Spleen (tissue), 11 donors: ENCODE data around the gene CXCR4. TPM values are rescaled to one million over a fixed set of nuclear protein-coding genes. Genes with fewer than 3 reads are reported as not detected.
A peak's percentile ranks its signal among the peaks of the same experiment; 100 is the strongest.

ENCODE experiments used
- DNase-seq: peaks from one replicate; pipeline ENCODE4 v3.0.0-alpha.2; 2020
- H3K27ac ChIP-seq, 8 donors: fragments of 200-600 bp; sonication (generic) in 7 of 8; 1 replicate in 4 of 8; 2 replicates in 4 of 8; pipeline versions ENCODE4 v1.5.0 to v1.8.0; 2016 to 2021; ENCODE audit warnings: inconsistent platforms in 4 of 8, mild to moderate bottlenecking in 4 of 8, moderate library complexity in 1 of 8
- H3K27me3 ChIP-seq, 7 donors: fragments of 200-600 bp; sonication (generic) in 6 of 7; replicated peaks in 1 of 7; 1 replicate in 4 of 7; 2 replicates in 3 of 7; pipeline versions ENCODE4 v1.5.0 to v1.8.0; 2016 to 2021; ENCODE audit warnings: inconsistent platforms in 3 of 7, mild to moderate bottlenecking in 1 of 7
- H3K36me3 ChIP-seq, 6 donors: fragments of 200-600 bp; sonication (generic) in 5 of 6; 1 replicate in 4 of 6; 2 replicates in 2 of 6; pipeline versions ENCODE4 v1.5.0 to v1.8.0; 2016 to 2021; ENCODE audit warnings: inconsistent platforms in 2 of 6
- H3K4me1 ChIP-seq, 6 donors: fragments of 200-600 bp; sonication (generic) in 5 of 6; 1 replicate in 3 of 6; 2 replicates in 3 of 6; pipeline versions ENCODE4 v1.5.0 to v1.8.0; 2016 to 2021; ENCODE audit warnings: inconsistent platforms in 3 of 6
- H3K4me3 ChIP-seq, 8 donors: fragments of 200-600 bp; sonication (generic) in 7 of 8; 1 replicate in 4 of 8; 2 replicates in 4 of 8; pipeline versions ENCODE4 v1.5.0 to v1.8.0; 2016 to 2021; ENCODE audit warnings: inconsistent platforms in 4 of 8, mild to moderate bottlenecking in 4 of 8, moderate library complexity in 2 of 8
- H3K9me3 ChIP-seq, 8 donors: fragments of 200-600 bp; sonication (generic) in 7 of 8; 1 replicate in 4 of 8; 2 replicates in 4 of 8; pipeline versions ENCODE4 v1.5.0 to v1.8.0; 2016 to 2021; ENCODE audit warnings: inconsistent platforms in 4 of 8
- POLR2A ChIP-seq, 3 donors: fragments of 450-650 bp; IDR thresholded peaks; one replicate each; pipeline ENCODE4 v1.5.1; 2017; ENCODE audit warnings: antibody characterized with exemption in 3 of 3, mild to moderate bottlenecking in 1 of 3
- POLR2AphosphoS5 ChIP-seq, 3 donors: sonication (generic); formaldehyde crosslinking; IDR thresholded peaks; one replicate each; pipeline ENCODE4 v1.5.1; 2017; ENCODE audit warnings: antibody characterized with exemption in 3 of 3
- WGBS, 5 donors: extraction: QIAGEN DNeasy Blood & Tissue Kit in 3 of 5; methylation state at CpG; one replicate each; pipeline versions ENCODE4 v1.1.5 to v1.1.7; 2013 to 2018; 5-methylcytosine and 5-hydroxymethylcytosine counted together
- intact Hi-C: fragments of 100-400 bp; cut with DNase I; formaldehyde crosslinking; loops from one replicate; pipeline ENCODE4 v1.15.0; 2023; ENCODE audit warnings: low total_unique reads
- polyA plus RNA-seq, 3 donors: library from polyadenylated mRNA; stranded (reverse); fragments of 200-250 nt; gene quantifications; one replicate each; pipeline ENCODE4 v1.2.1, GENCODE V29; 2013
- total RNA-seq, 7 donors: library from RNA; depleted of rRNA in 3 of 7; stranded (reverse); fragments of >200 nt in 3 of 7; fragmentation: NEBNext Ultra II Directional in 4 of 7; extraction: Animal tissue kit (Norgen Biotek cat#: 25700) in 4 of 7; gene quantifications; one replicate each; pipeline versions ENCODE4 v1.1.0 to v1.2.1, GENCODE V29; 2016 to 2021
- TF ChIP-seq, protein P1 (sequence below), 11 experiments: fragments of 200-600 bp in 7 of 11; fragments of 450-650 bp in 4 of 11; sonication (generic) in 4 of 11; IDR thresholded peaks in 8 of 11; conservative IDR thresholded peaks in 3 of 11; 1 replicate in 7 of 11; 2 replicates in 4 of 11; pipeline versions ENCODE4 v1.4.0 to v1.8.0; 2016 to 2021; ENCODE audit warnings: antibody characterized with exemption in 11 of 11, inconsistent platforms in 4 of 11, mild to moderate bottlenecking in 1 of 11
- donor health status: healthy with polysubstance abuse.
- donor health status: DM: no; HTN: no; CAD: no; lungs with moderate emphysema.
- donor health status: DM: no; HTN: no; CAD: no.
- donor health status: Bipolar disorder and iron deficiency.
- donor health status: healthy.
- donor health status: DM: no; HTN: no; CAD: no.
- donor health status: DM: yes; HTN: yes; CAD: no.

Gene CXCR4
- total and polyA plus RNA-seq, 10 donors = 204 to 626 (median 310) TPM

DNA sequence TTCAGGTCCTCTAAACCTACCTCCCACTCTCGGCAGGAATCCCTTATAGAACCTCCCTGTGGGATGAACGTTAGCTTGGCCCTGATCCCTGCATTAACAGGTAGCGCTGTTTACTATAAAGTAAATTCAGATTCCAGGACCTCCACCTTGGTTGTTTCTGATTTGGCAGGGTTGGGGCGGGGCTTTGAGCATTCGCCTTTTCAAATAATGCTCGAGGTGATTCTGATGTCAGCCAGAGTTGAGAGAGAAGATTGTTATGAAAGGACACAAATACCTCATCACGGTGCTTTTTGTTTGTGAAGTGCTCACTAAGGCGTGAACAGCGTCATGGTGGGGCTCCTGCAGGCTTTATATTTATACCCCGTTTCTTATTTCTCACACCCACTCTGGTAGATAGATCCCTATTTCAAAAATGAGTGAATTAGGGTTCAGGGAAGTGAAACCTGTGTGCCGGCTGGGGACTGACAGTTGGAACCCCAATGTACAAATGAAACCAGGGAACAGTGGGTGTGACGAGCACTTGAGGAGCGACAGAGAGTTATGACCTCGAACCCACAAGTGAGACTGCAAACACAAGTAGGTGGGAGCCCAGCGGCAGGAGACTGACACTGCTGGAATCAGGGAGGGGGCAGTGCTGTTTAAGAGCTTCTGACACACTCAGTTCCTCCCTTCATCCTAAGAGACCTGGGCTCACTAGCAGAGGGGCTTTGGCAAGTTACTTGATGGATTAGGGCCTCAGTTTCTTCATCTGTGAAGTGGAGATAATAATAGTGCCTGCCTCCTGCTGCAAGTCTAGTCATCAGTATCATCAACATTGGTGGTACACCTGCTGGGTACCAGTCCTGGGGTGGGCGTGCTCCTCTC is 14.2 kb upstream of the CXCR4 start:
- Histone ChIP-seq H3K36me3 (no peaks in the 10 kb centered on the region), H3K4me1 (peaks cover 32 to 97% (median 76%) of the 10 kb centered on the region in 6 donors), H3K27ac (peak overlapping the region; percentile 69 to 96 (median 90)), H3K4me3 (peak overlapping the region in 2 of 8 donors; percentile 8 to 41), H3K9me3 (no peaks in the 10 kb centered on the region), H3K27me3 (no peaks in the 10 kb centered on the region)
- peak; percentile 91 for DNase-seq
- TF ChIP-seq POLR2A (IDR thresholded peaks at IDR 0.05) (peak in 2 of 3 donors; percentile 43 to 73), POLR2AphosphoS5 (IDR thresholded peaks at IDR 0.05) (peak in 2 of 3 donors; percentile 83 to 98)
- TF ChIP-seq, protein P1, sequence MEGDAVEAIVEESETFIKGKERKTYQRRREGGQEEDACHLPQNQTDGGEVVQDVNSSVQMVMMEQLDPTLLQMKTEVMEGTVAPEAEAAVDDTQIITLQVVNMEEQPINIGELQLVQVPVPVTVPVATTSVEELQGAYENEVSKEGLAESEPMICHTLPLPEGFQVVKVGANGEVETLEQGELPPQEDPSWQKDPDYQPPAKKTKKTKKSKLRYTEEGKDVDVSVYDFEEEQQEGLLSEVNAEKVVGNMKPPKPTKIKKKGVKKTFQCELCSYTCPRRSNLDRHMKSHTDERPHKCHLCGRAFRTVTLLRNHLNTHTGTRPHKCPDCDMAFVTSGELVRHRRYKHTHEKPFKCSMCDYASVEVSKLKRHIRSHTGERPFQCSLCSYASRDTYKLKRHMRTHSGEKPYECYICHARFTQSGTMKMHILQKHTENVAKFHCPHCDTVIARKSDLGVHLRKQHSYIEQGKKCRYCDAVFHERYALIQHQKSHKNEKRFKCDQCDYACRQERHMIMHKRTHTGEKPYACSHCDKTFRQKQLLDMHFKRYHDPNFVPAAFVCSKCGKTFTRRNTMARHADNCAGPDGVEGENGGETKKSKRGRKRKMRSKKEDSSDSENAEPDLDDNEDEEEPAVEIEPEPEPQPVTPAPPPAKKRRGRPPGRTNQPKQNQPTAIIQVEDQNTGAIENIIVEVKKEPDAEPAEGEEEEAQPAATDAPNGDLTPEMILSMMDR (IDR thresholded peaks at IDR 0.05 in 8 of 11, conservative IDR thresholded peaks at IDR 0.05 in 3 of 11) = peak in 8 of 11 experiments; percentile 4 to 47 (median 32)
- intact Hi-C loops = no loop called here
- 34 to 46% (median 43%) methylated on average over 16 of the region's 16 CpGs for WGBS, 5 donors

DNA sequence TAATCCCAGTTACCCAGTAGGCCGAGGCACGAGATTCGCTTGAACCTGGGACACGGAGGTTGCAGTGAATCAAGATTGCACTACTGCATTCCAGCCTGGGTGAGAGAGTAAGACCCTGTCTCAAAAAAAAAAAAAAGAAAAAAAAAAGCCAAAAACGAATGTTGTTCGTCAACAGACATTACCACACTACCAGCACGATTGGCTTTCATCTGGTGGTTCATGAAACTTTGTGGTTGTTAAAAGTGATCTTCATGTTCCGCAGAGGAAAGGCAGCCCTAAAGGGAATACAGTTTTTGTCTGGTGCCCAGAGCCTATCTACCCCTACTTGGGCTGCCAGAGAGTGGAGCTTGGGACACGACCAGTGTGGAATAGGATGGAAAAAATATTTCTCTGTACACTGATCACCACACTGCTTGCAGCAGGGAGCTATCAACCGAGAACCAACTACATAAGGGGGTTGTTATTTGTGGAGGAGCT is 13.6 kb upstream of the CXCR4 start:
- H3K4me3 ChIP-seq = peak overlapping the region in 2 of 8 donors; percentile 8 to 41
- peak in 1 of 3 donors; percentile 65 for TF ChIP-seq POLR2AphosphoS5 (IDR thresholded peaks at IDR 0.05)
- TF ChIP-seq POLR2A (IDR thresholded peaks at IDR 0.05) = no peak
- TF ChIP-seq, protein P1 (IDR thresholded peaks at IDR 0.05 in 8 of 11, conservative IDR thresholded peaks at IDR 0.05 in 3 of 11) = no peak
- no peaks in the 10 kb centered on the region for H3K27me3 ChIP-seq
- intact Hi-C loops = no loop called here
- DNase-seq = no peak
- H3K36me3 ChIP-seq = no peaks in the 10 kb centered on the region
- 51 to 66% (median 61%) methylated on average over 10 of the region's 10 CpGs for WGBS, 5 donors
- peak overlapping the region; percentile 69 to 96 (median 90) for H3K27ac ChIP-seq
- H3K4me1 ChIP-seq = peaks cover 35 to 97% (median 76%) of the 10 kb centered on the region in 6 donors
- no peaks in the 10 kb centered on the region for H3K9me3 ChIP-seq

DNA sequence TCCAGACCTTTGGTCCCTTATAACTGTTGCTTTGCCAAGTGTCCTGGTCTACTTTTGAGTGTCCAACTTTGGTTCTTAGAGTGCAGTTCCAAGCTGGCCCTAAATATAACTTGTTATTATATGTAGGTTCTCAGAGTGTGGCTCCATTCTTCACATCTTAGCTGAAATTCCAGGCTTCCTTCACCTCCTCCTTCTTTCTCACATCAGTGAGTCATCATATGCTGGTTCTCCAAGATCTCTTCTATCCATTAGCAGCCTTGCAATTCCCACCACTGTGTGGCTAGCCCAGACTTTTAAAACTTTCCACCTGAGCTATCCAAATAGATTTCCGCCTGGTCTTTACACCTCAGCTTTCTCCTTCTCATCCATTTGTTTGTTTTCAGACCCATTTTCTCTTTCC is 12.6 kb upstream of the CXCR4 start:
- intact Hi-C loops = no loop called here
- Histone ChIP-seq H3K4me3 (no peak overlapping the region), H3K9me3 (no peaks in the 10 kb centered on the region), H3K27ac (peak overlapping the region; percentile 69 to 96 (median 90)), H3K36me3 (no peaks in the 10 kb centered on the region), H3K27me3 (no peaks in the 10 kb centered on the region), H3K4me1 (peaks cover 32 to 97% (median 77%) of the 10 kb centered on the region in 6 donors)
- no peak for DNase-seq
- WGBS, 5 donors = 92 to 100% (median 99%) methylated on average over 1 of the region's 1 CpG
- TF ChIP-seq POLR2A (IDR thresholded peaks at IDR 0.05) (no peak), POLR2AphosphoS5 (IDR thresholded peaks at IDR 0.05) (no peak)
- TF ChIP-seq, protein P1 (IDR thresholded peaks at IDR 0.05 in 8 of 11, conservative IDR thresholded peaks at IDR 0.05 in 3 of 11) = no peak

DNA sequence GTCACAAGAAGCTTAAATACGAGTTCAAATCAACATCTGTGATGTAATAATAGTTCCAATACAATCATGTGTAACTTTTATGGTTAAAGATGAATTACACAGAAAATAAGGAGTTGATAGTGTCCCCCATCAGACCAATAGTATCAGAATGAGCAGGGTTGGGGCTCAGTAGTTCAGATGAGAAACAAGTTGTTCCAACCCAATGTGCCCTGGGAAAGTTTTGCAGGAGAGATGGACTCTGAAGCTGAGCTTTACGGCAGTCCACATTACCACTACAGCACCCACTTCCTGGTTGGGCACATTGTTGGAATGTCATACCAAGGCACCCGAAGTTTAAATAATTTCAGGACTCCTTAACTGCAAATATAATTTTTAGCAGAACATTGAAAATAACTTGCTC is 12.1 kb upstream of the CXCR4 start:
- H3K4me3 ChIP-seq = no peak overlapping the region
- TF ChIP-seq POLR2A (IDR thresholded peaks at IDR 0.05) (no peak), POLR2AphosphoS5 (IDR thresholded peaks at IDR 0.05) (no peak)
- TF ChIP-seq, protein P1 (IDR thresholded peaks at IDR 0.05 in 8 of 11, conservative IDR thresholded peaks at IDR 0.05 in 3 of 11) = no peak
- H3K27me3 ChIP-seq = no peaks in the 10 kb centered on the region
- peak overlapping the region; percentile 69 to 96 (median 90) for H3K27ac ChIP-seq
- H3K9me3 ChIP-seq = no peaks in the 10 kb centered on the region
- intact Hi-C loops = no loop called here
- no peaks in the 10 kb centered on the region for H3K36me3 ChIP-seq
- WGBS, 5 donors = 50 to 67% (median 60%) methylated on average over 3 of the region's 3 CpGs
- DNase-seq = no peak
- H3K4me1 ChIP-seq = peaks cover 27 to 97% (median 77%) of the 10 kb centered on the region in 6 donors
